Endodermal cell (in vitro differentiated cells): Measurements from ENCODE around the gene HDLBP. TPM values are rescaled to one million over a fixed set of nuclear protein-coding genes. Genes with fewer than 3 reads are reported as not detected.

ENCODE experiments used
- DNase-seq: peaks from one replicate; pipeline ENCODE4 v3.0.0-alpha.2; 2017
- H3K27ac ChIP-seq: 2 replicates; pipeline ENCODE4 v1.5.1; 2013; ENCODE audit warnings: mild to moderate bottlenecking, low read depth, low read length, moderate library complexity
- H3K27me3 ChIP-seq: 2 replicates; pipeline ENCODE4 v1.6.1; 2013; ENCODE audit warnings: mild to moderate bottlenecking, low read length, moderate library complexity; ENCODE audit not compliant: insufficient read depth, control insufficient read depth, poor library complexity, severe bottlenecking
- H3K36me3 ChIP-seq: 2 replicates; pipeline ENCODE4 v1.7.0; 2013; ENCODE audit warnings: mild to moderate bottlenecking, low read length, moderate library complexity; ENCODE audit not compliant: control insufficient read depth, insufficient read depth
- H3K4me1 ChIP-seq: one replicate; pipeline ENCODE4 v1.7.0; 2013; ENCODE audit warnings: low read length; ENCODE audit not compliant: control insufficient read depth, insufficient read depth
- H3K4me3 ChIP-seq: 2 replicates; pipeline ENCODE4 v1.5.1; 2013; ENCODE audit warnings: mild to moderate bottlenecking, low read length, moderate library complexity
- H3K9ac ChIP-seq: 2 replicates; pipeline ENCODE4 v1.6.1; 2013; ENCODE audit warnings: mild to moderate bottlenecking, low read length, moderate library complexity; ENCODE audit not compliant: poor library complexity, severe bottlenecking; ENCODE audit errors: extremely low read depth
- H3K9me3 ChIP-seq: 2 replicates; pipeline ENCODE4 v1.6.1; 2013; ENCODE audit warnings: mild to moderate bottlenecking, low read length, moderate library complexity; ENCODE audit not compliant: control insufficient read depth
- H3K27ac Mint-ChIP-seq: 2 replicates; pipeline ENCODE4 v1.8.0; 2020; ENCODE audit warnings: mixed read lengths
- H3K27me3 Mint-ChIP-seq: 2 replicates; pipeline ENCODE4 v1.8.0; 2021; ENCODE audit warnings: mild to moderate bottlenecking, mixed read lengths; ENCODE audit not compliant: insufficient read depth
- H3K36me3 Mint-ChIP-seq: 2 replicates; pipeline ENCODE4 v1.8.0; 2020; ENCODE audit warnings: low read depth, mixed read lengths
- H3K4me1 Mint-ChIP-seq: 2 replicates; pipeline ENCODE4 v1.8.0; 2020; ENCODE audit warnings: mixed read lengths
- H3K4me3 Mint-ChIP-seq: 2 replicates; pipeline ENCODE4 v1.8.0; 2020; ENCODE audit warnings: mild to moderate bottlenecking, moderate library complexity, mixed read lengths
- H3K9me3 Mint-ChIP-seq: 2 replicates; pipeline ENCODE4 v1.8.0; 2020; ENCODE audit warnings: mild to moderate bottlenecking, mixed read lengths
- WGBS, 2 experiments: methylation state at CpG; one replicate each; pipeline versions ENCODE4 v1.1.5 to v1.1.7; 2013; ENCODE audit warnings: missing lambda C conversion rate in 2 of 2, mixed read lengths in 1 of 2; ENCODE audit not compliant: insufficient coverage in 1 of 2, insufficient read length in 1 of 2; 5-methylcytosine and 5-hydroxymethylcytosine counted together
- total RNA-seq, 2 donors: library from RNA; stranded (reverse); fragmentation: NEBNext Ultra II Directional in 1 of 2; extraction: Animal tissue kit (Norgen Biotek cat#: 25700) in 1 of 2; gene quantifications; 2 replicates in 1 of 2; 3 replicates in 1 of 2; pipeline ENCODE4 v1.2.1, GENCODE V29; 2021
- TF ChIP-seq, protein P1 (sequence below): fragments of 200-600 bp; sonication (generic); conservative IDR thresholded peaks from 2 replicates; pipeline ENCODE4 v1.5.0; 2021; ENCODE audit warnings: antibody characterized with exemption, mild to moderate bottlenecking

HDLBP gene
- total RNA-seq, 2 donors from 2014 or later: 344 to 374 TPM

DNA sequence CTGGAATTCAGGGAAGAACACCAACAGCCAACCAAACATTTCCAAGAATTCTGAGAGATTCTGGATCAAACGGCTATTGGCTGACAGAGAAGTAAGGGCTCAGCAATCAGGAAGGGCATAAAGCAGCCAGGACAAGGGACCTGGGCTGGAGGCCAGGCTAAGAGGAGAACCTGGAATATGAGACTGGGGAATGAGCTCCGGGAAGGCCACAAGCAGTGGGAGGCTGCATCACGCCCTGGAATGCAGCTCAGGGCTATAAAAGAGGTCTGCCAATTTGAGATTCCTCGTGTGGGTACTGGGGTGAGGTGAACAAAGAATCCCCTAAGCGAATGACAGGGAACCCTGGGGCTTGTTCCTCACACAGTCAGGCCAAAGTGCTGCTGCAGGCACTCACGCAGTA lies 66.6 kb downstream of the HDLBP start:
- Mint-ChIP-seq H3K9me3 (no peaks in the 10 kb centered on the region), H3K36me3 (peaks cover 92% of the 10 kb centered on the region), H3K27ac (peak overlapping the region; percentile 3), H3K4me1 (no peaks in the 10 kb centered on the region), H3K4me3 (no peak overlapping the region), H3K27me3 (no peaks in the 10 kb centered on the region)
- TF ChIP-seq, protein P1, sequence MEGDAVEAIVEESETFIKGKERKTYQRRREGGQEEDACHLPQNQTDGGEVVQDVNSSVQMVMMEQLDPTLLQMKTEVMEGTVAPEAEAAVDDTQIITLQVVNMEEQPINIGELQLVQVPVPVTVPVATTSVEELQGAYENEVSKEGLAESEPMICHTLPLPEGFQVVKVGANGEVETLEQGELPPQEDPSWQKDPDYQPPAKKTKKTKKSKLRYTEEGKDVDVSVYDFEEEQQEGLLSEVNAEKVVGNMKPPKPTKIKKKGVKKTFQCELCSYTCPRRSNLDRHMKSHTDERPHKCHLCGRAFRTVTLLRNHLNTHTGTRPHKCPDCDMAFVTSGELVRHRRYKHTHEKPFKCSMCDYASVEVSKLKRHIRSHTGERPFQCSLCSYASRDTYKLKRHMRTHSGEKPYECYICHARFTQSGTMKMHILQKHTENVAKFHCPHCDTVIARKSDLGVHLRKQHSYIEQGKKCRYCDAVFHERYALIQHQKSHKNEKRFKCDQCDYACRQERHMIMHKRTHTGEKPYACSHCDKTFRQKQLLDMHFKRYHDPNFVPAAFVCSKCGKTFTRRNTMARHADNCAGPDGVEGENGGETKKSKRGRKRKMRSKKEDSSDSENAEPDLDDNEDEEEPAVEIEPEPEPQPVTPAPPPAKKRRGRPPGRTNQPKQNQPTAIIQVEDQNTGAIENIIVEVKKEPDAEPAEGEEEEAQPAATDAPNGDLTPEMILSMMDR: no peak
- peaks cover 98% of the 10 kb centered on the region for H3K36me3 ChIP-seq
- H3K9ac ChIP-seq: no peak overlapping the region
- no peak overlapping the region for H3K4me3 ChIP-seq
- H3K27ac ChIP-seq: no peak overlapping the region
- H3K4me1 ChIP-seq: no peaks in the 10 kb centered on the region
- no peak for DNase-seq
- 91 to 96% methylated on average over 4 to 6 of the region's 6 CpGs for WGBS, 2 experiments
- H3K9me3 ChIP-seq: no peaks in the 10 kb centered on the region
- H3K27me3 ChIP-seq: no peaks in the 10 kb centered on the region

DNA sequence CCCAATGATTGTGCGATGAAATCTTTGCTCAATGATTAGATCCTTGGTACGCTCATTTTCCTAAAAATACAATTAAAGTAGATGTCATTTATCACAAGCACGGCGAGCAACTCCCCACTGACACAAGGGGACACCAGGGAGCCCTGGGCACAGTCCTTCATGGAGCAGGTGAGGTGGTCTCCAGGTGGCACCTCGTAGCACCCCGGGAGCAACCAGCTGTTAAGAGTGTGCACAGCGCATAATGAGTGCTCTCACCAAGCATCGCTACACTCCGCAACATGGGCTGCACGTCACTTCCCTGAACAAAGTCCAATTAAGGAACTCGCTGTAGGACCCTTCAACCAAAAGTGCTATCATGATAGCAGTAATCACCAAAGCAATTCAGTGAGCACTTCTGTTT lies 67.2 kb downstream of the HDLBP start:
- H3K4me3 Mint-ChIP-seq: no peak overlapping the region
- Histone ChIP-seq H3K27ac (no peak overlapping the region), H3K27me3 (no peaks in the 10 kb centered on the region), H3K36me3 (peaks cover 98% of the 10 kb centered on the region), H3K4me3 (no peak overlapping the region), H3K9me3 (no peaks in the 10 kb centered on the region), H3K9ac (no peak overlapping the region), H3K4me1 (no peaks in the 10 kb centered on the region)
- TF ChIP-seq, protein P1: no peak
- H3K9me3 Mint-ChIP-seq: no peaks in the 10 kb centered on the region
- H3K36me3 Mint-ChIP-seq: peaks cover 92% of the 10 kb centered on the region
- H3K27me3 Mint-ChIP-seq: no peaks in the 10 kb centered on the region
- H3K27ac Mint-ChIP-seq: no peak overlapping the region
- no peaks in the 10 kb centered on the region for H3K4me1 Mint-ChIP-seq
- no peak for DNase-seq
- WGBS, 2 experiments: 94 to 98% methylated on average over 9 to 11 of the region's 11 CpGs

DNA sequence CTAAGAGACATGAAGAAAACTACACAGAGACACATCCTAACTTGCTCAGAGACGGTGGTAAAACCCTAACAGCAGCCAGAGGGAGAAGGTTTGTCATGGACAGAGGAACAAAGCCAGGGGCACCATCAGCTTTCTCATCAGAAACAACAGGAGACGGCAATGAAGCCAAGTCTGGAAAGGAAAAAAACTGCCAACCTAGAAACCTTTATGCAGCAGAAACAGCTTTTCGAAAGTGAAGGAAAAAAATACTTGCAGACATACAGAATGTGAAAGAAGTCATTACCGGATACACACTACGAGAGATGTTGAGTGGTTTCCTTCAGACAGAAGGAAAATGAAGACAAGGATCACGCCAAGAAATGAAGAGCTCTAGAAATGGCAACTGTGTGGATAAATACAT lies 71.1 kb downstream of the HDLBP start:
- Histone ChIP-seq H3K9ac (no peak overlapping the region), H3K9me3 (no peaks in the 10 kb centered on the region), H3K27ac (no peak overlapping the region), H3K27me3 (no peaks in the 10 kb centered on the region), H3K4me3 (no peak overlapping the region), H3K4me1 (no peaks in the 10 kb centered on the region), H3K36me3 (peaks cover 99% of the 10 kb centered on the region)
- Mint-ChIP-seq H3K27ac (no peak overlapping the region), H3K4me3 (no peak overlapping the region), H3K4me1 (no peaks in the 10 kb centered on the region), H3K27me3 (no peaks in the 10 kb centered on the region), H3K36me3 (peaks cover 91% of the 10 kb centered on the region), H3K9me3 (no peaks in the 10 kb centered on the region)
- 95 to 96% methylated on average over 5 to 6 of the region's 6 CpGs for WGBS, 2 experiments
- TF ChIP-seq, protein P1: no peak
- DNase-seq: no peak
